DOHH2 (cell line): Measurements from ENCODE around the gene PCSK1N.

Experiments
- H3F3A ChIP-seq: fragments of 200-600 bp; sonication (generic), shearing (Covaris generic); 2 replicates; pipeline ENCODE4 v1.6.0; 2016; ENCODE audit warnings: antibody characterized with exemption, mild to moderate bottlenecking; ENCODE audit not compliant: control insufficient read depth, insufficient read depth
- H3K27ac ChIP-seq: fragments of 200-600 bp; sonication (generic); 2 replicates; pipeline ENCODE4 v1.5.1; 2014; ENCODE audit warnings: low read depth, mild to moderate bottlenecking, low read length, moderate library complexity
- H3K27me3 ChIP-seq: fragments of 200-600 bp; sonication (generic); 2 replicates; pipeline ENCODE4 v1.6.1; 2014; ENCODE audit warnings: mild to moderate bottlenecking, low read length, mixed read lengths; ENCODE audit not compliant: control insufficient read depth
- H3K36me3 ChIP-seq: fragments of 200-600 bp; sonication (generic); 2 replicates; pipeline ENCODE4 v1.6.1; 2014; ENCODE audit warnings: mild to moderate bottlenecking, low read length, moderate library complexity, mixed read lengths; ENCODE audit not compliant: control insufficient read depth
- H3K4me1 ChIP-seq: fragments of 200-600 bp; sonication (generic); 2 replicates; pipeline ENCODE4 v1.6.1; 2014; ENCODE audit warnings: mild to moderate bottlenecking, low read length, mixed read lengths; ENCODE audit not compliant: control insufficient read depth
- H3K4me2 ChIP-seq: fragments of 200-600 bp; sonication (generic); 2 replicates; pipeline ENCODE4 v1.6.0; 2014; ENCODE audit warnings: mild to moderate bottlenecking, low read length, moderate library complexity
- H3K4me3 ChIP-seq: fragments of 200-600 bp; sonication (generic); 2 replicates; pipeline ENCODE4 v1.5.1; 2014; ENCODE audit warnings: mild to moderate bottlenecking, low read length, mixed read lengths
- H3K79me2 ChIP-seq: fragments of 200-600 bp; sonication (generic); 2 replicates; pipeline ENCODE4 v1.6.1; 2014; ENCODE audit warnings: mild to moderate bottlenecking, low read length, mixed read lengths; ENCODE audit not compliant: control insufficient read depth
- H3K9me2 ChIP-seq: fragments of 200-600 bp; sonication (generic); replicated peaks from 2 replicates; pipeline ENCODE4 v1.6.1; 2014; ENCODE audit warnings: mild to moderate bottlenecking, low read length, mixed read lengths; ENCODE audit not compliant: control insufficient read depth
- H3K9me3 ChIP-seq: fragments of 200-600 bp; sonication (generic); 2 replicates; pipeline ENCODE4 v1.6.1; 2014; ENCODE audit warnings: antibody characterized with exemption, low read length, mixed read lengths; ENCODE audit not compliant: control insufficient read depth, insufficient read depth
- H4K20me1 ChIP-seq: fragments of 200-600 bp; sonication (generic); 2 replicates; pipeline ENCODE4 v1.6.0; 2014; ENCODE audit warnings: low read depth, mild to moderate bottlenecking, antibody characterized with exemption, low read length, moderate library complexity; ENCODE audit not compliant: control insufficient read depth, insufficient read depth
- EZH2phosphoT487 ChIP-seq: fragments of 200-600 bp; sonication (generic); IDR thresholded peaks from 2 replicates; pipeline ENCODE4 v1.6.1; 2017; ENCODE audit warnings: borderline replicate concordance, mild to moderate bottlenecking, antibody characterized with exemption, low read length, moderate library complexity, mixed read lengths
- TF ChIP-seq, protein P1 (sequence below): fragments of 200-600 bp; sonication (generic); IDR thresholded peaks from one replicate; pipeline ENCODE4 v1.5.1; 2014; ENCODE audit warnings: antibody characterized with exemption, mild to moderate bottlenecking, low read depth, low read length; ENCODE audit not compliant: poor library complexity, severe bottlenecking

The PCSK1N gene

DNA sequence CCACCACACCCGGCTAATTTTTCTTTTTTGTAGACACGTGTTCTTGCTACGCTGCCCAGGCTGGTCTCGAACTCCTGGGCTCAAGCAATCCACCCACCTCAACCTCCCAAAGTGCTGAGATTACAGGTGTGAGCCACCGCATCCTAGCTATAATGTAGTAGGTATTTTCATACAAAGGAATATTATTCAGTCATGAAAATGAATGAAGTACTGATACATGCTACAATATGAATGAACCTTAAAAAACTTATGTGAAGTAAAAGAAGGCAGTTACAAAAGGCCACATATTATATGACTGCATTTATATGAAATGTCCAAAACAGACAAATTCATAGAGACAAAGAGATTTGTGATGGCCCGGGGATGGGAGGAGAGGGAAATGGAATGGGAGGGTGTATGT is 53.7 kb downstream of the PCSK1N start:
- no peak overlapping the region for H3K27ac ChIP-seq
- no peaks in the 10 kb centered on the region for H3K4me1 ChIP-seq
- H4K20me1 ChIP-seq = no peaks in the 10 kb centered on the region
- no peaks in the 10 kb centered on the region for H3K27me3 ChIP-seq
- H3K9me3 ChIP-seq = no peaks in the 10 kb centered on the region
- no peaks in the 10 kb centered on the region for H3K36me3 ChIP-seq
- no peaks in the 10 kb centered on the region for H3K79me2 ChIP-seq
- H3K4me3 ChIP-seq = no peak overlapping the region
- H3K4me2 ChIP-seq = no peak overlapping the region
- no peaks in the 10 kb centered on the region for H3K9me2 ChIP-seq
- TF ChIP-seq, protein P1, sequence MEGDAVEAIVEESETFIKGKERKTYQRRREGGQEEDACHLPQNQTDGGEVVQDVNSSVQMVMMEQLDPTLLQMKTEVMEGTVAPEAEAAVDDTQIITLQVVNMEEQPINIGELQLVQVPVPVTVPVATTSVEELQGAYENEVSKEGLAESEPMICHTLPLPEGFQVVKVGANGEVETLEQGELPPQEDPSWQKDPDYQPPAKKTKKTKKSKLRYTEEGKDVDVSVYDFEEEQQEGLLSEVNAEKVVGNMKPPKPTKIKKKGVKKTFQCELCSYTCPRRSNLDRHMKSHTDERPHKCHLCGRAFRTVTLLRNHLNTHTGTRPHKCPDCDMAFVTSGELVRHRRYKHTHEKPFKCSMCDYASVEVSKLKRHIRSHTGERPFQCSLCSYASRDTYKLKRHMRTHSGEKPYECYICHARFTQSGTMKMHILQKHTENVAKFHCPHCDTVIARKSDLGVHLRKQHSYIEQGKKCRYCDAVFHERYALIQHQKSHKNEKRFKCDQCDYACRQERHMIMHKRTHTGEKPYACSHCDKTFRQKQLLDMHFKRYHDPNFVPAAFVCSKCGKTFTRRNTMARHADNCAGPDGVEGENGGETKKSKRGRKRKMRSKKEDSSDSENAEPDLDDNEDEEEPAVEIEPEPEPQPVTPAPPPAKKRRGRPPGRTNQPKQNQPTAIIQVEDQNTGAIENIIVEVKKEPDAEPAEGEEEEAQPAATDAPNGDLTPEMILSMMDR = no peak
- TF ChIP-seq EZH2phosphoT487 = no peak
- H3F3A ChIP-seq = no peaks in the 10 kb centered on the region
